Fibroblast of upper back skin (primary cell): ENCODE measurements around the gene POR.

ENCODE experiments used
- DNase-seq: peaks from one replicate; pipeline ENCODE4 v3.0.0-alpha.2; 2013

Gene POR

GRCh38 chr7:75980430-75981202 lies 65.7 kb downstream of the POR start:
- DNase-seq = no peak

- no peak for DNase-seq
Measured at GRCh38 chr7:75981203-75981452, 66.2 kb downstream of the POR start.

- no peak for DNase-seq
Measured at GRCh38 chr7:75981453-75982305, 66.7 kb downstream of the POR start.

- DNase-seq = no peak
Measured at GRCh38 chr7:75982306-75983064, 67.5 kb downstream of the POR start.

GRCh38 chr7:75983471-75984129 lies 68.6 kb downstream of the POR start:
- DNase-seq = no peak

GRCh38 chr7:75984130-75985008 lies 69.4 kb downstream of the POR start:
- DNase-seq = no peak

GRCh38 chr7:75985009-75985517 lies 70.1 kb downstream of the POR start:
- no peak for DNase-seq

- DNase-seq = no peak
Measured at GRCh38 chr7:75985518-75986146, 70.7 kb downstream of the POR start.

GRCh38 chr7:75986147-75986781 lies 71.3 kb downstream of the POR start:
- no peak for DNase-seq

GRCh38 chr7:75987026-75987804 lies 72.3 kb downstream of the POR start:
- DNase-seq = no peak

GRCh38 chr7:75987805-75988567 lies 73.0 kb downstream of the POR start:
- no peak for DNase-seq

GRCh38 chr7:75988568-75989499 lies 73.9 kb downstream of the POR start:
- DNase-seq = no peak

- no peak for DNase-seq
Measured at GRCh38 chr7:75989500-75990388, 74.8 kb downstream of the POR start.

GRCh38 chr7:75991531-75992082 lies 76.7 kb downstream of the POR start:
- DNase-seq = no peak

GRCh38 chr7:75992083-75992755 lies 77.3 kb downstream of the POR start:
- no peak for DNase-seq
